ENCODE results near the gene VIT.

DNA sequence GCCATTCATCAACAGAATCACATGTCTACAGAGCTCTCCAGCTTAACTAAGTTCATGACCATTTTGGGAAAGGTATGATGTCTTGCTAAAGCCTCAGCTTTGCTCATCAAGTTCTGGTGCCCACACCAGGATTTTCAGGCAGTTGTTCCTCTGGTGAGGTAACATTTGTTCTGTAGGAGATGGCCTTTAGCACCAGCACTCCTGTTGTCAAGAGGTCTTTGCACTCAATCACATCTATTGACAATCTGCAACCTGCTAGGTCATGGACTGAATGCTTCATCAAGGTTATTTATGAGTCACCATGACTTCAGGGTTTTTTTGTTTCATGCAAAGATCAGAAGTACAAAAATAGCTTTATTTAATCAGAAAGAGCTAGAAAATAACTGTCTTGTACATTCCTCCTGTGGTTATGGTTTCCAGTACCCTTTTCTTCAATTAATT is 36.6 kb upstream of the VIT start:
- TF ChIP-seq, protein P1, sequence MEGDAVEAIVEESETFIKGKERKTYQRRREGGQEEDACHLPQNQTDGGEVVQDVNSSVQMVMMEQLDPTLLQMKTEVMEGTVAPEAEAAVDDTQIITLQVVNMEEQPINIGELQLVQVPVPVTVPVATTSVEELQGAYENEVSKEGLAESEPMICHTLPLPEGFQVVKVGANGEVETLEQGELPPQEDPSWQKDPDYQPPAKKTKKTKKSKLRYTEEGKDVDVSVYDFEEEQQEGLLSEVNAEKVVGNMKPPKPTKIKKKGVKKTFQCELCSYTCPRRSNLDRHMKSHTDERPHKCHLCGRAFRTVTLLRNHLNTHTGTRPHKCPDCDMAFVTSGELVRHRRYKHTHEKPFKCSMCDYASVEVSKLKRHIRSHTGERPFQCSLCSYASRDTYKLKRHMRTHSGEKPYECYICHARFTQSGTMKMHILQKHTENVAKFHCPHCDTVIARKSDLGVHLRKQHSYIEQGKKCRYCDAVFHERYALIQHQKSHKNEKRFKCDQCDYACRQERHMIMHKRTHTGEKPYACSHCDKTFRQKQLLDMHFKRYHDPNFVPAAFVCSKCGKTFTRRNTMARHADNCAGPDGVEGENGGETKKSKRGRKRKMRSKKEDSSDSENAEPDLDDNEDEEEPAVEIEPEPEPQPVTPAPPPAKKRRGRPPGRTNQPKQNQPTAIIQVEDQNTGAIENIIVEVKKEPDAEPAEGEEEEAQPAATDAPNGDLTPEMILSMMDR (IDR thresholded peaks at IDR 0.05 in 8 of 11, conservative IDR thresholded peaks at IDR 0.05 in 3 of 11), result no peak
- no peak for TF ChIP-seq POLR2A (IDR thresholded peaks at IDR 0.05)

All from spleen (tissue), 7 donors.